Ovary (tissue), 3 donors: ENCODE data around the gene CORO1C.

Experiments used
- CTCF ChIP-seq, 3 donors: fragments of 450-650 bp in 2 of 3; fragments of 200-600 bp in 1 of 3; IDR thresholded peaks; one replicate each; pipeline versions ENCODE4 v1.5.1 to v1.8.0; 2016 to 2022; ENCODE audit warnings: antibody characterized with exemption in 3 of 3, mild to moderate bottlenecking in 1 of 3
- POLR2A ChIP-seq: fragments of 450-650 bp; IDR thresholded peaks from one replicate; pipeline ENCODE4 v1.6.1; 2017; ENCODE audit warnings: antibody characterized with exemption, mild to moderate bottlenecking, moderate library complexity
- donor health status: DM: no; HTN: no; CAD: no.

GRCh38 chr12:108604208-108604941 lies 126.9 kb downstream of the CORO1C start:
- TF ChIP-seq CTCF (IDR thresholded peaks at IDR 0.05): no peak
- no peak for TF ChIP-seq POLR2A
